Measurements from ENCODE around the gene NSUN4. TPM values are rescaled to one million over a fixed set of nuclear protein-coding genes. Genes with fewer than 3 reads are reported as not detected.

The NSUN4 gene
- total and polyA plus RNA-seq, 9 donors: 12.2 to 35.2 (median 17.4) TPM

- Histone ChIP-seq H3K4me1 (ENCODE audit: insufficient read depth) (no peaks in the 10 kb centered on the region), H3K4me3 (no peak overlapping the region), H3K27ac (no peak overlapping the region), H3K36me3 (no peaks in the 10 kb centered on the region), H3K9me3 (no peaks in the 10 kb centered on the region), H3K27me3 (no peaks in the 10 kb centered on the region)
- TF ChIP-seq EP300 (IDR thresholded peaks at IDR 0.05): no peak
- no peak for TF ChIP-seq CTCF (IDR thresholded peaks at IDR 0.05)
- no peak for TF ChIP-seq POLR2A (IDR thresholded peaks at IDR 0.05)
- DNase-seq: no peak
- intact Hi-C loops (cut with DNase I): no loop called here
- WGBS, 3 donors: 88 to 93% (median 92%) methylated on average over 2 of the region's 2 CpGs
These were observed 28.2 kb downstream of the NSUN4 start for GRCh38 chr1:46368791-46369190.

GRCh38 chr1:46369542-46370213 is 29.1 kb downstream of the NSUN4 start:
- intact Hi-C loops (cut with DNase I): no loop called here
- Histone ChIP-seq H3K27ac (no peak overlapping the region), H3K4me1 (ENCODE audit: insufficient read depth) (no peaks in the 10 kb centered on the region), H3K27me3 (no peaks in the 10 kb centered on the region), H3K9me3 (no peaks in the 10 kb centered on the region), H3K36me3 (no peaks in the 10 kb centered on the region), H3K4me3 (no peak overlapping the region)
- 74% methylated on average over 4 of the region's 4 CpGs for WGBS, 3 donors
- no peak for DNase-seq
- TF ChIP-seq POLR2A (IDR thresholded peaks at IDR 0.05) (no peak), CTCF (IDR thresholded peaks at IDR 0.05) (no peak), EP300 (IDR thresholded peaks at IDR 0.05) (no peak)

GRCh38 chr1:46370214-46370633 is 29.6 kb downstream of the NSUN4 start:
- Histone ChIP-seq H3K36me3 (no peaks in the 10 kb centered on the region), H3K27me3 (no peaks in the 10 kb centered on the region), H3K27ac (no peak overlapping the region), H3K9me3 (no peaks in the 10 kb centered on the region), H3K4me3 (no peak overlapping the region), H3K4me1 (ENCODE audit: insufficient read depth) (no peaks in the 10 kb centered on the region)
- DNase-seq: no peak
- intact Hi-C loops (cut with DNase I): no loop called here
- TF ChIP-seq EP300 (IDR thresholded peaks at IDR 0.05) (no peak), POLR2A (IDR thresholded peaks at IDR 0.05) (no peak), CTCF (IDR thresholded peaks at IDR 0.05) (no peak)
- WGBS, 3 donors: 84 to 89% (median 86%) methylated on average over 3 of the region's 3 CpGs

GRCh38 chr1:46372431-46372830 is 31.8 kb downstream of the NSUN4 start:
- no peaks in the 10 kb centered on the region for H3K4me1 ChIP-seq (ENCODE audit: insufficient read depth)
- no peak for DNase-seq
- H3K36me3 ChIP-seq: no peaks in the 10 kb centered on the region
- intact Hi-C loops (cut with DNase I): no loop called here
- TF ChIP-seq CTCF (IDR thresholded peaks at IDR 0.05) (no peak), POLR2A (IDR thresholded peaks at IDR 0.05) (no peak), EP300 (IDR thresholded peaks at IDR 0.05) (no peak)
- no peak overlapping the region for H3K4me3 ChIP-seq
- H3K27ac ChIP-seq: no peak overlapping the region
- 98 to 100% (median 100%) methylated on average over 1 of the region's 1 CpG for WGBS, 3 donors
- no peaks in the 10 kb centered on the region for H3K9me3 ChIP-seq
- no peaks in the 10 kb centered on the region for H3K27me3 ChIP-seq

Data from ovary (tissue), 9 donors.